Endothelial cell of umbilical vein (primary cell): ENCODE results near the gene TAOK2. TPM values are rescaled to one million over a fixed set of nuclear protein-coding genes. Genes with fewer than 3 reads are reported as not detected.
"Not testable (repeated sequence)": the region's sequence is repeated elsewhere in the genome, so short reads cannot be mapped to it uniquely, and the experiment has no call there.

Source experiments
- BruUV-seq: library from RNA; stranded (reverse); fragments of 400-500 nt; replicated peaks from 2 replicates; lab custom pipeline; 2021; lab: Mats Ljungman, UMichigan
- CTCF ChIA-PET: fragments of 300-600, 350-600 bp; sonication (Branson Sonifier 250); formaldehyde crosslinking; loops from one replicate; lab custom pipeline; 2021; ENCODE audit warnings: antibody characterized with exemption, inconsistent platforms; lab: Charles Lee
- POLR2A ChIA-PET: fragments of 300-600, 350-600 bp; sonication (Branson Sonifier 250); formaldehyde crosslinking; loops from one replicate; lab custom pipeline; 2021; ENCODE audit warnings: antibody characterized with exemption, inconsistent platforms; lab: Charles Lee
- DNase-seq: peaks from one replicate; pipeline ENCODE4 v3.0.0-alpha.2; 2011; ENCODE audit warnings: low read depth, low spot score
- FAIRE-seq: peaks from 2 replicates; lab custom pipeline; 2011; peaks lifted over from hg19 to GRCh38; lab: Jason Lieb, UNC
- H2AFZ ChIP-seq: 2 replicates; pipeline ENCODE4 v1.6.0; 2012; ENCODE audit warnings: low read depth, low read length, control low read depth, inconsistent platforms
- H3K27ac ChIP-seq: 2 replicates; pipeline ENCODE4 v1.5.1; 2011; ENCODE audit warnings: low read depth, mild to moderate bottlenecking, control low read depth, low read length, moderate library complexity; ENCODE audit not compliant: insufficient read depth
- H3K27me3 ChIP-seq, 2 experiments: 2 replicates each; pipeline versions ENCODE4 v1.6.0 to v1.6.1; 2011; ENCODE audit warnings: low read length in 2 of 2, mixed read lengths in 1 of 2; ENCODE audit not compliant: control insufficient read depth in 2 of 2, insufficient read depth in 2 of 2
- H3K36me3 ChIP-seq, 2 experiments: 2 replicates in 1 of 2; 3 replicates in 1 of 2; pipeline ENCODE4 v1.5.1; 2011; ENCODE audit warnings: low read length in 2 of 2, mild to moderate bottlenecking in 1 of 2, moderate library complexity in 1 of 2; ENCODE audit not compliant: control insufficient read depth in 2 of 2, insufficient read depth in 2 of 2; ENCODE audit errors: extremely low read depth in 1 of 2
- H3K4me1 ChIP-seq: 3 replicates; pipeline ENCODE4 v1.5.1; 2011; ENCODE audit warnings: mild to moderate bottlenecking, low read length; ENCODE audit not compliant: control insufficient read depth, insufficient read depth; ENCODE audit errors: extremely low read depth
- H3K4me2 ChIP-seq: 2 replicates; pipeline ENCODE4 v1.6.1; 2011; ENCODE audit warnings: low read length, control low read depth, mixed read lengths; ENCODE audit not compliant: insufficient read depth
- H3K4me3 ChIP-seq, 3 experiments: fragments of 200-600 bp in 1 of 3; sonication (generic), shearing (Covaris generic) in 1 of 3; replicated peaks in 1 of 3; 2 replicates each; pipeline ENCODE4 v1.5.1; 2011 to 2016; ENCODE audit warnings: control low read depth in 3 of 3, low read length in 3 of 3, mild to moderate bottlenecking in 2 of 3, inconsistent platforms in 1 of 3, low read depth in 1 of 3, moderate library complexity in 1 of 3; ENCODE audit not compliant: insufficient read depth in 1 of 3
- H3K79me2 ChIP-seq: 2 replicates; pipeline ENCODE4 v1.6.0; 2012; ENCODE audit warnings: low read length, inconsistent platforms; ENCODE audit not compliant: control insufficient read depth, insufficient read depth
- H3K9ac ChIP-seq: replicated peaks from 2 replicates; pipeline ENCODE3; 2011; ENCODE audit warnings: low read length, control low read depth; ENCODE audit not compliant: insufficient read depth; ENCODE audit errors: extremely low read depth
- H3K9me1 ChIP-seq: replicated peaks from 3 replicates; pipeline ENCODE4 v1.6.0; 2011; ENCODE audit warnings: mild to moderate bottlenecking, low read length; ENCODE audit not compliant: control insufficient read depth, insufficient read depth; ENCODE audit errors: extremely low read depth
- H3K9me3 ChIP-seq: replicated peaks from 2 replicates; pipeline ENCODE4 v1.5.1; 2012; ENCODE audit warnings: low read length, inconsistent platforms; ENCODE audit not compliant: control insufficient read depth, insufficient read depth
- H4K20me1 ChIP-seq: replicated peaks from 2 replicates; pipeline ENCODE3; 2011; ENCODE audit warnings: mild to moderate bottlenecking, low read length; ENCODE audit not compliant: control insufficient read depth, insufficient read depth; ENCODE audit errors: extremely low read depth
- EZH2 ChIP-seq: IDR thresholded peaks from 2 replicates; pipeline ENCODE4 v1.6.1; 2012; ENCODE audit warnings: borderline replicate concordance, low read depth, mild to moderate bottlenecking, moderate library complexity, low read length, inconsistent platforms; ENCODE audit not compliant: severe bottlenecking
- FOS ChIP-seq: IDR thresholded peaks from 2 replicates; pipeline ENCODE4 v1.6.1; 2011; ENCODE audit warnings: mild to moderate bottlenecking, low read length, moderate library complexity, borderline replicate concordance; ENCODE audit not compliant: insufficient read depth
- MYC ChIP-seq: IDR thresholded peaks from one replicate; pipeline ENCODE4 v1.6.1; 2011; ENCODE audit warnings: mild to moderate bottlenecking, low read depth, low read length
- POLR2AphosphoS5 ChIP-seq: IDR thresholded peaks from 2 replicates; pipeline ENCODE4 v1.6.1; 2012; ENCODE audit warnings: low read depth, mild to moderate bottlenecking, control low read depth, low read length, moderate library complexity; ENCODE audit not compliant: insufficient read depth
- dilution Hi-C: fragments of 300-500 bp; cut with MboI; formaldehyde crosslinking; loops from one replicate; pipeline ENCODE4 v1.15.0; 2019; ENCODE audit warnings: low sequenced_read_pairs; ENCODE audit not compliant: extremely low pct_ligation_motif_present
- intact Hi-C: fragments of 100-400 bp; cut with micrococcal nuclease; formaldehyde crosslinking; loops from one replicate; pipeline ENCODE4 v1.10.0; 2022
- polyA plus RNA-seq, 4 experiments: library from polyadenylated mRNA; depleted of rRNA in 3 of 4; stranded (reverse) in 3 of 4; unstranded in 1 of 4; fragments of >200 nt; gene quantifications; 2 replicates each; pipeline versions ENCODE4 v1.2.1 to v1.2.3, GENCODE V29; 2011 to 2012; ENCODE audit warnings: missing spikeins in 1 of 4
- total RNA-seq: library from RNA; stranded (reverse); gene quantifications from 2 replicates; pipeline ENCODE4 v1.2.3, GENCODE V29; 2021
- TF ChIP-seq, protein P1 (sequence below): IDR thresholded peaks from 2 replicates; pipeline ENCODE4 v1.6.1; 2011; ENCODE audit not compliant: insufficient read depth, insufficient read length

TAOK2 gene
- total and polyA plus RNA-seq, 2 donors (not counting 3 experiments of a cell fraction or from before 2014, with no cell fraction given) = 52.8 to 114 TPM

DNA sequence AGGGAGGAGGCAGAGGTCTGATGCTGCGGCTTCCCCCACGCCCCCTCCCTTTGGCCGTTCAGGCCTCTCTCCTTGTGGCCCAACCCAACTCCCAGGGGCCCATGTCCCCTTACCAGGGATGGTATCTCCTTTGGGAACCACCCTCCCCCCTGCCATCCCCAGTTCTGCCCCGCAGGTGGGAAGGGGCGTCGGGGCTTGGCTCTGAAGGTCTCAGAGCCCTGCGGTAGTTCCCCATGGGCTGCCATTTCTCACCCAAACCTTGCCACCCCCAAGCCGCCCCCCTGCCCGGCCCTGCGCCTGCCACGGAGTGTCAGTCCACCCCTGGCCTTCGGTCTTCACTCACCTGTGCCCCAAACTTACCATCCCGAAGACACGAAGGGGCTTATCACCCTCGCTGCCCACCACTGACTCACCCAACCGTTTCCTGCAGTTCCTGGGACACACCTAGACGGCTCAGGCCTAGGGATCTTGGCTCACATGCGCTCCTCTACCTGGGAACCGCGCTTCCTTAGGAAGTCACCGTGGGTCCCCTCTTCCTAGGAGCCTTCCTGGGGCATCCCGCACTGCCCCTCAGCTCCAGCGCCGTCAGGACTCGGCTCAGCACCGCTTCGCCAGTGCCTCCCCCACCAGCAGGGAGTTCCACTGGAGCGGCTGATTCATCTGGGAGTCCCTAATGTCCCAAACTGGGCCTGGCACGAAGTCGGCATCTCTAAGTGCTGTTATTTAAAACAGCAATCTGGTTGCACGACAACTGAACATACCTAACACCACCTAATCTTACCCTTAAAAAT is 38.2 kb downstream of the TAOK2 start:
- no peak for FAIRE-seq
- H3K27me3 ChIP-seq = peaks cover 19 to 28% of the 10 kb centered on the region in 2 experiments
- no peak overlapping the region for H3K4me3 ChIP-seq
- peaks cover 2% of the 10 kb centered on the region for H3K4me1 ChIP-seq
- TF ChIP-seq, protein P1, sequence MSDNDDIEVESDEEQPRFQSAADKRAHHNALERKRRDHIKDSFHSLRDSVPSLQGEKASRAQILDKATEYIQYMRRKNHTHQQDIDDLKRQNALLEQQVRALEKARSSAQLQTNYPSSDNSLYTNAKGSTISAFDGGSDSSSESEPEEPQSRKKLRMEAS = no peak
- TF ChIP-seq POLR2AphosphoS5 (no peak), EZH2 (peak; percentile 84), MYC (no peak), FOS (no peak)
- no TSS peak for BruUV-seq
- ChIA-PET POLR2A (interaction anchor here (0.7 kb wide), 1 partner anchor 97 kb away, joined by 7 read pairs; no protein-coding TSS in a partner anchor), CTCF (interaction anchor here (0.6 kb wide), 1 partner anchor 316 kb away, joined by 4 read pairs; no protein-coding TSS in a partner anchor)
- no peaks in the 10 kb centered on the region for H3K9me1 ChIP-seq
- no peak overlapping the region for H3K27ac ChIP-seq
- dilution Hi-C loops = no loop called here
- no peak overlapping the region for H3K4me2 ChIP-seq
- DNase-seq = no peak
- H3K36me3 ChIP-seq = no peaks in the 10 kb centered on the region
- H2AFZ ChIP-seq = no peak overlapping the region
- no peaks in the 10 kb centered on the region for H4K20me1 ChIP-seq
- H3K9me3 ChIP-seq = no peaks in the 10 kb centered on the region
- intact Hi-C loops = no loop called here
- H3K79me2 ChIP-seq = no peaks in the 10 kb centered on the region
- no peak overlapping the region for H3K9ac ChIP-seq

DNA sequence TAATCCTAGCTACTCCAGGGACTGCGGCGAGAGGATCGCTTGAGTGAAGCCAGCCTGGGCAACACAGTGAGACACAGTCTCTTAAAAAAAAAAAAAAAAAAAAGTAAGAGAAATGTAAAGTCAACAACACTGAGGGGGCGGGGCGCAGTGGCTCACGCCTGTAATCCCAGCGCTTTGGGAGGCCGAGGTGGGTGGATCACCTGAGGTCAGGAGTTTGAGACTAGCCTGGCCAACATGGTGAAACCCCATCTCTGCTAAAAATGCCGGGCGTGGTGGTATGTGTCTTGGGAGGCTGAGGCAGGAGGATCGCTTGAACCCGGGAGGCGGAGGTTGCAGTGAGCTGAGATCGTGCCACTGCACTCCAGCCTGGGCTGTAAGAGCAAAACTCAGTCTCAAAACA is 38.9 kb downstream of the TAOK2 start:
- intact Hi-C loops, DNase-seq, H3K4me3 ChIP-seq, H2AFZ ChIP-seq, H3K4me1 ChIP-seq, H3K9ac ChIP-seq, H3K4me2 ChIP-seq, H3K79me2 ChIP-seq, BruUV-seq, H3K36me3 ChIP-seq, H3K9me1 ChIP-seq, H3K27ac ChIP-seq, H3K9me3 ChIP-seq, H4K20me1 ChIP-seq, FAIRE-seq, dilution Hi-C loops, CTCF ChIA-PET: not testable (repeated sequence)
- peaks cover 19 to 28% of the 10 kb centered on the region in 2 experiments for H3K27me3 ChIP-seq
- POLR2A ChIA-PET = interaction anchor here (0.7 kb wide), 2 partner anchors 97 to 248 kb away, joined by 4 to 7 read pairs; no protein-coding TSS in a partner anchor

DNA sequence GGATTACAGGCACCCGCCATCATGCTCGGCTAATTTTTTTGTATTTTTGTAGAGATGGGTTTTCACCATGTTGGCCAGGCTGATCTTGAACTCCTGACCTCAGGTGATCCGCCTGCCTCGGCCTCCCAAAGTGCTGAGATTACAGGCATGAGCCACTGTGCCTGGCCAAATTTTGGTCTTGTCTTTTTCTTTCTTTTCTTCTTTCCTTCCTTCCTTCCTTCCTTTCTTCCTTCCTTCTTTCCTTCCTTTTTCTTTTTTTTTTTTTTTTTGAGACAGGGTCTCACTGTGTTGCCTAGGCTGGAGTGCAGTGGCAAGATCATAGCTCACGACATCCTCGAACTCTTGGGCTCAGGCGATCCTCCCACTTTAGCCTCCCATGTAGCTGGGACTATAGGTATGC is 41.8 kb downstream of the TAOK2 start:
- intact Hi-C loops, H3K4me1 ChIP-seq, H3K9me3 ChIP-seq, dilution Hi-C loops, H3K79me2 ChIP-seq, H3K4me2 ChIP-seq, DNase-seq, H3K36me3 ChIP-seq, H2AFZ ChIP-seq, BruUV-seq, H4K20me1 ChIP-seq, H3K9ac ChIP-seq, POLR2A ChIA-PET, FAIRE-seq, H3K4me3 ChIP-seq, H3K9me1 ChIP-seq, H3K27ac ChIP-seq: not testable (repeated sequence)
- CTCF ChIA-PET = interaction anchor here (0.6 to 2.3 kb wide), 3 partner anchors 10 to 42 kb away, joined by 3 to 7 read pairs (median 3); partner anchors contain the start of gene TAOK2
- peaks cover 11 to 16% of the 10 kb centered on the region in 2 experiments for H3K27me3 ChIP-seq
